ENCODE measurements around the gene CAPN8.
A peak's percentile ranks its signal among the peaks of the same experiment; 100 is the strongest.

Gene CAPN8

GRCh38 chr1:223665592-223666312 is at the start of gene CAPN8:
Gene CAPN8 (minus strand): TSS chr1:223665701. CDS start chr1:223665646, 55 bp downstream.
- DNase-seq (ENCODE audit: extremely low read depth, low read depth): no peak
- no peak for TF ChIP-seq CTCF (IDR thresholded peaks at IDR 0.05; ENCODE audit: low read depth, low read length, missing control alignments)
- H3K4me3 ChIP-seq (replicated peaks; ENCODE audit: low read depth, low read length): no peak within 1 kb of the TSS

- TF ChIP-seq CTCF (IDR thresholded peaks at IDR 0.05; ENCODE audit: low read depth, low read length, missing control alignments): no peak
- peak; percentile 87 for DNase-seq (ENCODE audit: extremely low read depth, low read depth)
- peak overlapping the region; percentile 81 for H3K4me3 ChIP-seq (replicated peaks; ENCODE audit: low read depth, low read length)
These were observed 49.5 kb upstream of the CAPN8 start for GRCh38 chr1:223714849-223715603.

GRCh38 chr1:223714421-223714724 is 48.9 kb upstream of the CAPN8 start:
- TF ChIP-seq CTCF (IDR thresholded peaks at IDR 0.05; ENCODE audit: low read depth, low read length, missing control alignments): no peak
- peak overlapping the region; percentile 81 for H3K4me3 ChIP-seq (replicated peaks; ENCODE audit: low read depth, low read length)
- DNase-seq (ENCODE audit: extremely low read depth, low read depth): no peak

DNA sequence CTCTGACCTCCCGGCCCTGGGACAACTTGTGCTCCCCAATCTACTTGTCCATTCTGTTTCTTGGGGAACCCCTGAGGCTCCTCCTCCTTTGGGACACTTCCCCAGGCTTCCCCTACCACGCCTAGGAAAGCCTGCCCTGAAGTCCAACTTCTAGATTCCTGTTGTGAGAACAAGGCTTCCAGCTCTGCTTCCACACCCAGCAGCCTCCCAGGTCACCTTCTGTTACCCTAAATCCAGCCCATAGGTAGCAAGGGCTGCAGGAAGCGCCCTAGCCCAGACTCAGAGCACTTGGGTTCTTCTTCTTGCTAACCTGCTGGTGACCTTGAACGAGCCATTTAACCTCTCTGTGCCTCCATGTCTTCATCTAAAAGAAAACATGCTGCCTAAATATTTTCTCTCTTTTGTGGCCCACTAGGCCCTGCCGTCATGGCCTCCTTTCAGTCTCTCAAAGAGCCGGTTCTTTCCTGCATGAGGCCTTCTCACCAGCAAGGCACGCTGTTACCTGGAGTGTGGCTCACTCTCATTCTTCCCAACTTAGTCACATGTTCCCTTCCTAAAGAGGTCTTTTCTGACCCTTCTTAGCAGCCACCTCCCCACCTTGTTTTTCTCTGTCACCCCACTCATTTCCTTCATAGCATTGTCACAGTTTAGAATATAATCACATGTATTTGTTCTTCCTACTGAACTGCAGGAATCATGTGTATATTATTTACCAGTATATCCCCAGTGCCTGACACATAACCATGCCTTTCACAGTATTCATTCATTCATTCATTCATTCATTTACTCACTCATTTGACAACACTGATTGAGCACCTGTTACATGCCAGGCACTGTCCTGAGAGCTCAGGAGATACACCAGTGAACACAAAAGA is 48.3 kb upstream of the CAPN8 start:
- DNase-seq (ENCODE audit: extremely low read depth, low read depth): no peak
- no peak for TF ChIP-seq CTCF (IDR thresholded peaks at IDR 0.05; ENCODE audit: low read depth, low read length, missing control alignments)
- peak overlapping the region; percentile 81 for H3K4me3 ChIP-seq (replicated peaks; ENCODE audit: low read depth, low read length)

GRCh38 chr1:223712850-223713474 is 47.5 kb upstream of the CAPN8 start:
- no peak for TF ChIP-seq CTCF (IDR thresholded peaks at IDR 0.05; ENCODE audit: low read depth, low read length, missing control alignments)
- DNase-seq (ENCODE audit: extremely low read depth, low read depth): no peak
- peak overlapping the region; percentile 81 for H3K4me3 ChIP-seq (replicated peaks; ENCODE audit: low read depth, low read length)

DNA sequence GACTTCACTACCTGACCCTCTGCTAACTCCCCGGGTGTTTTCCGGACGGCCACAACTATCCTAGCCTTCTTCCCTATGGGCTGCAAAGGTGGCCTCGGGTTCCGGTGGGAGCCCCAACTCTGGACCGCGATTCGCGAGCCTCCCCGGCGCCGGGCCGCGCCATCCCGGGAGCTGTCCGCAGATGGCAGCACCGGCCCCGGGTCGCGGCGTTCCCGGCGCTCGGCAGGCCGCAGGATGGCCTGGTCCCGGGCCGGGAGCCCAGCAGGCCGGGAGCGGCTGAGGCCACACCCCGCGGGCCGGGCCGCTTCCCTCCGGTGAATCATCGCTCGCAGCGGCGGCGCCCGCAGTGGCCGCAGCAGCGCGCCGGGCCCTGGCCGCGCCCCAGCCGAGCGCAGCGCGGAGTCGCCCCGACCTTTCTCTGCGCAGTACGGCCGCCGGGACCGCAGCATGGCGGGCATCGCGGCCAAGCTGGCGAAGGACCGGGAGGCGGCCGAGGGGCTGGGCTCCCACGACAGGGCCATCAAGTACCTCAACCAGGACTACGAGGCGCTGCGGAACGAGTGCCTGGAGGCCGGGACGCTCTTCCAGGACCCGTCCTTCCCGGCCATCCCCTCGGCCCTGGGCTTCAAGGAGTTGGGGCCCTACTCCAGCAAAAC is 46.8 kb upstream of the CAPN8 start, which contains the start of gene CAPN2:
Gene CAPN2, plus strand, starts transcription at position 346 of the 656 bp plus-strand sequence. Its CDS starts 102 bp downstream, at position 448.
- no peak for DNase-seq (ENCODE audit: extremely low read depth, low read depth)
- peak; percentile 43 for TF ChIP-seq CTCF (IDR thresholded peaks at IDR 0.05; ENCODE audit: low read depth, low read length, missing control alignments)

More for the DNA sequence above, 46.8 kb upstream of the CAPN8 start, which contains the start of gene CAPN2:
- peak within 1 kb of the TSS; percentile 81 for H3K4me3 ChIP-seq (replicated peaks; ENCODE audit: low read depth, low read length)
